HG03442 (cell line): ENCODE results near the gene LZTR1.
"Not testable (repeated sequence)": the region's sequence is repeated elsewhere in the genome, so short reads cannot be mapped to it uniquely, and the experiment has no call there.

ENCODE experiments used
- ATAC-seq: cut with Tn5 transposase; IDR thresholded peaks from one replicate; pipeline ENCODE4 v1.9.1; 2021; ENCODE audit warnings: mild to moderate bottlenecking, moderate library complexity; ENCODE audit not compliant: unreplicated experiment

Gene LZTR1

GRCh38 chr22:20965104-20965887 lies 16.8 kb upstream of the LZTR1 start:
- ATAC-seq = no peak

DNA sequence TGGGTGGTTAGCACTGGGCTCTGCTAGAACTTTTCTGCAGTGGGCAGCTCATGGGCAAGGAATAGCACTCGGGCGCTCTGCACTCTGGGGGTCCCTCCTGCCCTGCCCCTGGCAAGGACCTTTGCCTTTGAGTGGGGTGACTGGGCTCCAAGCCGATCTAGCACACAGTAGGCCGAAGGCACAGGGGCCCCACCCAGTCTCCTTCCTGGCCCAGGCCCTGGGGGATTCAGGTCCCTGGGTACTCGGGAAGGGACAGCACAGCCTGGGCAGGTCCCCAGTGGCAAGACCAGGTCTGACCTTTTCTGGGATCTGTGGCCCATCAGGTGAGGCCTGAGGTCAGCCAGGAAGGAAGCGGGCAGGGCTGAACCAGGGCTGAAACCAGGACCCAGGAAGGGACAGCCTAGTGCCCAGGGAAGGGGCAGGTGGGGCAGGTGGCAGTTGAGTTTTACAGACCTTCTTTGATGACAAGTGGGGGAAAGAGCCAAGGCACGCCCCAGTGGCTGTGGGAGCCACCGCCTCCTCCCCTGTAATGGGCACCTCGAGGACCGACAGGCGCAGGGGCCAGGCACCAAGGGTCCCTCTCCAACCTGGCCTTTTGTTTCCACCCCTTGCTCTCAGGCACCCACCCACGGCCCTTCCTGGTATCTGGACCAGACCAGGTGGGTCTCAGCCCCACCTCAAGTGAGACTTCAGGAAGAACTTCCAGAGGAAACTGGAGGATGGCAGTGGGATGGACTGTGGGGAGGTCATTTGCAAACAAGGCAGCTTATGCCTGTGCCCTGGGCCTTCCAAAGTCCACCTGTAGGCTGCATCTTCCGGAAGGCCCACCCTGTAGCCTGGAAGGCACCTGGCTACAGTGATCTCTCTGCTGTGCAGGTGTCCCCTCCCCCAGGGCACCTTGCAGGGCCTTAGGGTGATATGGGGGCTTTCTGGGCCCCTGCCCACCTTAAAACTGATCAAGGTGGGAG lies 15.9 kb upstream of the LZTR1 start:
- no peak for ATAC-seq

GRCh38 chr22:20966883-20967696 lies 15.0 kb upstream of the LZTR1 start, which contains the start of gene AIFM3:
TSS of gene AIFM3 (plus strand) at chr22:20967255. CDS start at chr22:20967945, 690 bp downstream.
- no peak for ATAC-seq

DNA sequence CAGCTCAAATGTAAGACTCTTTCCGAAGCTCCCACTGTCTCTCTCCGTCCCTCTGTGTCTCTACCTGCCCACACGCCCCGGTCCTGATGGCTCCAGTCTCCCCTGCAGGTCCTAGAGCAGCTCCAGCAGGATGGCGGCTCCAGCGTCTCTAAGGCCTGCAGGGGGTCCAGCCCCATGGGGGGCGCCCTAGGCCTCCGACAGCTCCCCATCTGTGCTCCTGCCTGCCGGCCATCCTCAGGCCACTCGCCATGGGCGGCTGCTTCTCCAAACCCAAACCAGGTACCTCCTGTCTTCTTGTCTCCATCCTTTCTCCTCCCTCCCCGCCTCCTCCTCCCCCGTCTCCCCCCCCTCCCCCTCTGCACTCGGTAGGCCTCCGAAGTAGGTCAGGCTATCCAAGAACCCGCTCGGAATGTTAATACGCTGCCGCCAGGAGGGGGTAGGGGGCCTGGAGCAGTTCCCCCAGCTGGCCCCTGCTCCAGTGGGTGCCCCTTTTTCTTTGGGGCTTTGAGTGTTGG lies 14.3 kb upstream of the LZTR1 start:
- ATAC-seq = no peak

- no peak for ATAC-seq
Observed at GRCh38 chr22:20968281-20968977, 13.7 kb upstream of the LZTR1 start.

DNA sequence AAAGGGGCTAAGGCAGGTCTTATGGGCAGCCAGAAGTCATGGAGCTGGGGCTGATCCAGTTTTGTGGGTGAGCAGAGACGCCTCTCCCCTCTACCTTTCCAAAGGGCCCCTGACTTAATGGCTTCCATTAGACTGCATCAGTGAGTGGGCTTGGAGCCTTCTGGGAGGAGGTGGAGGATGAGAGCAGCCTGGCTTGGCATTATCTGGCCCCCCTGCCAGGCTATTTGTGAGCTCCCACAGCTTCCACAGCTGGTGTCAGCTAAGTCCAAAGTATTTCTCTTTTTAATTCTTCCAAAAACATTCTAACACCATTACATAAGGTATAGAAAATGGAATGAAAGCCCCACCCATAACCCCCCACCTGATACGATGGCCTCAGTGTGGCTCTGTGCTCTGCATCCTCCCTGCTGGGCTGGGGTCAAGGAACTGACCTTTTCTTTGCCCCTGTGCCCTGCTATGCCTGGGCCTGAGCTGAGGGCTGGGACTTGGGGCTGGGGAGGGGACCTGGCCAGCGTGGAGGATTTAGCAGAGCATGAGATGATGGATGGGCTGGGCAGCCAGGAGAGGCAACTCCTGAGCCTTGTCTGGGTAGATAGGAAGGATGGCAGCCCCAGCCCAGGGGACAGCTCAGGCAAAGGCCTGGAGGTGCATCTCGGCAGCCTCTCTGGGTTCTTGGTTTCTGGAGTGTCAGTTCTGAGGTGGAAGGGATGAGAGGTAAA lies 11.0 kb upstream of the LZTR1 start:
- no peak for ATAC-seq

- ATAC-seq = not testable (repeated sequence)
Observed at GRCh38 chr22:20972014-20972694, 9.9 kb upstream of the LZTR1 start.

DNA sequence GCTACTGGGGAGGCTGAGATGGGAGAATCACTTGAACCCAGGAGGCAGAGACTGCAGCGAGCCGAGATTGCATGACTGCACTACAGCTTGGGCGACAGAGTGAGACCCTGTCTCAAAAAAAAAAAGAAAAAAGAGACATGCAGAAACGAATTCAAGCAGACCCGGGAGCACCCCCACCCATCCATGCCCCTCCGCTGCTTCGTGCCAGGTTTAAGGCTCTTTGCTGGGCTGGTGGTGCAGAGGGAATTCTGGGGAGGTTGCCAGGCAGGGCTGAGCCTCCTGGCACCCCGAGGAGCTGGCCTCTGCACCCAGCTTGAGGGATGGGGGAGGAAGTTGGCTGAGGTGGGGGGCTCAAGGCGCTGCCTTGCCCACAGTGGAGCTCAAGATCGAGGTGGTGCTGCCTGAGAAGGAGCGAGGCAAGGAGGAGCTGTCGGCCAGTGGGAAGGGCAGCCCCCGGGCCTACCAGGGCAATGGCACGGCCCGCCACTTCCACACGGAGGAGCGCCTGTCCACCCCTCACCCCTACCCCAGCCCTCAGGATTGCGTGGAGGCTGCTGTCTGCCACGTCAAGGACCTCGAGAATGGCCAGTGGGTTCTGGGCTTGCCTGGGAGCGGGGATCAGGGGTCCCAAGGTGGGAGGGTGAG lies 9.0 kb upstream of the LZTR1 start:
- ATAC-seq = no peak

- no peak for ATAC-seq
Observed at GRCh38 chr22:20973634-20974286, 8.3 kb upstream of the LZTR1 start.

GRCh38 chr22:20974336-20974955 lies 7.7 kb upstream of the LZTR1 start:
- no peak for ATAC-seq

- no peak for ATAC-seq
Observed at GRCh38 chr22:20975541-20976290, 6.4 kb upstream of the LZTR1 start.

GRCh38 chr22:20976291-20976877 lies 5.7 kb upstream of the LZTR1 start:
- no peak for ATAC-seq

GRCh38 chr22:20977019-20977418 lies 5.1 kb upstream of the LZTR1 start:
- ATAC-seq = no peak

DNA sequence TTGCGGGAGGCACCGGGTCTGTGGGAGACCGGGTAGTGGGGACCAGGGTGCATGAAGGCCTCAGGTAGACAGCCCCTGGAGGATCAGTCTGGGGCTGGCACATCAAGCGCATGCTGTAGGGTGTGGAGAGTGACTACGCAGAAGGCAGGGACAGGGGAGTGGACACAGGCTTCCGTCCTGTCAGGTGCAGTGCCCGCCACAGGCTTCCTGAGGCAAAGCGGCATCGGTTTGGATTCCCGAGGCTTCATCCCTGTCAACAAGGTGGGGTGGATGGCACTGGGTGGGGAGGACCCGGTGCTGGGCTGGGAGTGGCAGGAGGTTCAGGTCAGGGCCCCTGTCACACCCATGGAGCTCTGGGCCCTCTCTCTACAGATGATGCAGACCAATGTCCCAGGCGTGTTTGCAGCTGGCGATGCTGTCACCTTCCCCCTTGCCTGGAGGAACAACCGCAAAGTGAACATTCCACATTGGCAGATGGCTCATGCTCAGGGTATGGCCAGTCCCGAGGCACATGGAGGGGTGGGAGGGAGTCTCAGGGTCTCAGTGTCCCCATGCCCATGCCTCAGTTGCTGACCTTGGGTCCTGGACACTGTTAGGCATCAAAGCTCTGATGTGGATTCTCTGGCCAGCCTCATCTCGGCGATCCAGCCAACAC lies 4.5 kb upstream of the LZTR1 start:
- ATAC-seq = no peak

GRCh38 chr22:20978419-20978818 lies 3.7 kb upstream of the LZTR1 start:
- ATAC-seq = no peak
